GM12891 (cell line): ENCODE measurements around the gene SYNDIG1.

Experiments used
- DNase-seq: peaks from one replicate; pipeline ENCODE4 v3.0.0; 2011; ENCODE audit warnings: low spot score; ENCODE audit not compliant: insufficient read length
- FAIRE-seq: peaks from 2 replicates; lab custom pipeline; 2011; peaks lifted over from hg19 to GRCh38; lab: Jason Lieb, UNC
- PAX5 ChIP-seq: IDR thresholded peaks from 2 replicates; pipeline ENCODE4 v1.6.1; 2011; ENCODE audit warnings: low read length, moderate library complexity, mild to moderate bottlenecking; ENCODE audit not compliant: insufficient read depth, severe bottlenecking
- POLR2A ChIP-seq: IDR thresholded peaks from 2 replicates; pipeline ENCODE4 v1.6.1; 2011; ENCODE audit warnings: low read depth, low read length, control low read depth
- POLR2AphosphoS5 ChIP-seq: IDR thresholded peaks from 2 replicates; pipeline ENCODE4 v1.6.1; 2011; ENCODE audit warnings: low read depth, low read length, control low read depth
- POU2F2 ChIP-seq: IDR thresholded peaks from 2 replicates; pipeline ENCODE4 v1.6.1; 2011; ENCODE audit warnings: low read depth, mild to moderate bottlenecking, control low read depth, low read length, moderate library complexity
- SPI1 ChIP-seq: IDR thresholded peaks from 2 replicates; pipeline ENCODE4 v1.6.1; 2011; ENCODE audit warnings: low read depth, low read length, control low read depth
- TAF1 ChIP-seq: IDR thresholded peaks from 2 replicates; pipeline ENCODE4 v1.6.1; 2011; ENCODE audit warnings: low read depth, low read length, control low read depth

SYNDIG1 gene

GRCh38 chr20:24659835-24660234 lies 190.4 kb downstream of the SYNDIG1 start:
- DNase-seq: no peak
- no peak for FAIRE-seq
- TF ChIP-seq PAX5 (no peak), POU2F2 (no peak), POLR2AphosphoS5 (no peak), TAF1 (no peak), SPI1 (no peak), POLR2A (no peak)

GRCh38 chr20:24660651-24661050 lies 191.2 kb downstream of the SYNDIG1 start:
- TF ChIP-seq SPI1 (no peak), POLR2A (no peak), TAF1 (no peak), POLR2AphosphoS5 (no peak), POU2F2 (no peak)
- DNase-seq: no peak
- FAIRE-seq: no peak

- no peak for FAIRE-seq
- TF ChIP-seq TAF1 (no peak), PAX5 (no peak), POU2F2 (no peak), POLR2A (no peak), SPI1 (no peak), POLR2AphosphoS5 (no peak)
- no peak for DNase-seq
Observed at GRCh38 chr20:24661255-24661654, 191.8 kb downstream of the SYNDIG1 start.

GRCh38 chr20:24662322-24662721 lies 192.9 kb downstream of the SYNDIG1 start:
- FAIRE-seq (no peak), DNase-seq (no peak)

GRCh38 chr20:24662752-24663365 lies 193.4 kb downstream of the SYNDIG1 start:
- no peak for DNase-seq
- TF ChIP-seq POLR2A: no peak
- no peak for TF ChIP-seq PAX5
- no peak for TF ChIP-seq POLR2AphosphoS5
- no peak for TF ChIP-seq SPI1
- no peak for TF ChIP-seq TAF1
- no peak for TF ChIP-seq POU2F2
- FAIRE-seq: no peak

More at GRCh38 chr20:24662322-24662721, 192.9 kb downstream of the SYNDIG1 start:
- TF ChIP-seq TAF1: no peak
- no peak for TF ChIP-seq POLR2A
- no peak for TF ChIP-seq SPI1
- TF ChIP-seq PAX5: no peak
- no peak for TF ChIP-seq POU2F2
- no peak for TF ChIP-seq POLR2AphosphoS5

- TF ChIP-seq TAF1 (no peak), SPI1 (no peak), POLR2AphosphoS5 (no peak), POU2F2 (no peak), POLR2A (no peak), PAX5 (no peak)
- FAIRE-seq: no peak
- no peak for DNase-seq
Observed at GRCh38 chr20:24663496-24663895, 194.1 kb downstream of the SYNDIG1 start.

GRCh38 chr20:24664266-24664986 lies 195.0 kb downstream of the SYNDIG1 start:
- no peak for TF ChIP-seq POLR2A
- no peak for TF ChIP-seq SPI1
- TF ChIP-seq PAX5: no peak
- no peak for TF ChIP-seq POU2F2
- TF ChIP-seq TAF1: no peak
- TF ChIP-seq POLR2AphosphoS5: no peak
- no peak for FAIRE-seq
- DNase-seq: no peak

GRCh38 chr20:24665196-24665595 lies 195.8 kb downstream of the SYNDIG1 start:
- no peak for FAIRE-seq
- no peak for TF ChIP-seq TAF1
- TF ChIP-seq POLR2AphosphoS5: no peak
- TF ChIP-seq SPI1: no peak
- TF ChIP-seq PAX5: no peak
- no peak for TF ChIP-seq POLR2A
- TF ChIP-seq POU2F2: no peak
- DNase-seq: no peak

- FAIRE-seq: no peak
- TF ChIP-seq POLR2A (no peak), TAF1 (no peak), SPI1 (no peak)
- DNase-seq: no peak
Observed at GRCh38 chr20:24665741-24666191, 196.3 kb downstream of the SYNDIG1 start.

- no peak for TF ChIP-seq POLR2A
- TF ChIP-seq PAX5: no peak
- TF ChIP-seq POLR2AphosphoS5: no peak
- no peak for TF ChIP-seq POU2F2
- no peak for TF ChIP-seq SPI1
- TF ChIP-seq TAF1: no peak
- DNase-seq (no peak), FAIRE-seq (no peak)
Observed at GRCh38 chr20:24667689-24668383, 198.4 kb downstream of the SYNDIG1 start.
